HepG2 (cell line): ENCODE data around the gene ZNF697. TPM values are rescaled to one million over a fixed set of nuclear protein-coding genes. Genes with fewer than 3 reads are reported as not detected.
A peak's percentile ranks its signal among the peaks of the same experiment; 100 is the strongest.

ENCODE experiments used
- CEBPB ChIP-seq: IDR thresholded peaks from 2 replicates; pipeline ENCODE4 v1.6.1; 2011; ENCODE audit warnings: low read depth, low read length, improper control_type of control experiment, borderline replicate concordance
- ELF3 ChIP-seq: IDR thresholded peaks from 2 replicates; pipeline ENCODE4 v1.6.1; 2016; ENCODE audit warnings: missing genetic modification reagents, missing compliant biosample characterization
- REXO4 ChIP-seq: sonication (generic); formaldehyde crosslinking; IDR thresholded peaks from 2 replicates; pipeline ENCODE4 v1.8.0; 2022; ENCODE audit warnings: missing genetic modification reagents, mild to moderate bottlenecking, borderline replicate concordance
- SMAD9 ChIP-seq: sonication (generic); formaldehyde crosslinking; IDR thresholded peaks from 2 replicates; pipeline ENCODE4 v1.5.1; 2020; ENCODE audit warnings: mild to moderate bottlenecking, missing genetic modification reagents
- SMC3 ChIP-seq: IDR thresholded peaks from 2 replicates; pipeline ENCODE4 v1.6.1; 2011; ENCODE audit warnings: low read length, improper control_type of control experiment
- ZMYM2 ChIP-seq: sonication (generic); formaldehyde crosslinking; IDR thresholded peaks from 2 replicates; pipeline ENCODE4 v1.8.0; 2022; ENCODE audit warnings: mild to moderate bottlenecking, missing genetic modification reagents
- ZNF17 ChIP-seq: sonication (generic); formaldehyde crosslinking; IDR thresholded peaks from 2 replicates; pipeline ENCODE4 v1.5.0; 2020; ENCODE audit warnings: mild to moderate bottlenecking, missing genetic modification reagents
- ZNF598 ChIP-seq: sonication (generic); formaldehyde crosslinking; IDR thresholded peaks from 2 replicates; pipeline ENCODE4 v1.5.1; 2020; ENCODE audit warnings: mild to moderate bottlenecking, missing genetic modification reagents, borderline replicate concordance
- ZNF615 ChIP-seq: sonication (generic); formaldehyde crosslinking; IDR thresholded peaks from 2 replicates; pipeline ENCODE4 v1.5.0; 2020; ENCODE audit warnings: mild to moderate bottlenecking, missing genetic modification reagents, borderline replicate concordance
- ZNF788 ChIP-seq: sonication (generic); formaldehyde crosslinking; IDR thresholded peaks from 2 replicates; pipeline ENCODE4 v1.5.0; 2020; ENCODE audit warnings: mild to moderate bottlenecking, missing genetic modification reagents, borderline replicate concordance
- polyA plus RNA-seq, 8 experiments: library from polyadenylated mRNA; depleted of rRNA in 3 of 8; stranded (reverse) in 7 of 8; unstranded in 1 of 8; fragments of >200 nt; fragmentation: Illumina TruSeq in 4 of 8; extraction: Trizol in 4 of 8; gene quantifications; 2 replicates each; pipeline versions ENCODE4 v1.2.1 to v1.2.3, GENCODE V29; 2011 to 2016; ENCODE audit warnings: low read depth in 4 of 8, missing spikeins in 1 of 8, mixed read lengths in 1 of 8; ENCODE audit not compliant: insufficient read depth in 1 of 8
- total RNA-seq, 5 experiments: library from RNA; depleted of rRNA; stranded (reverse); fragments of >200 nt; fragmentation: Illumina TruSeq; extraction: Trizol; gene quantifications; 2 replicates each; pipeline ENCODE4 v1.2.3, GENCODE V29; 2016; ENCODE audit warnings: low read depth in 1 of 5
- TF ChIP-seq, protein P1 (sequence below): sonication (generic); formaldehyde crosslinking; IDR thresholded peaks from 2 replicates; pipeline ENCODE4 v1.8.0; 2022; ENCODE audit warnings: mild to moderate bottlenecking, missing genetic modification reagents; ENCODE audit not compliant: insufficient replicate concordance
- TF ChIP-seq, protein P2 (sequence below): IDR thresholded peaks from 2 replicates; pipeline ENCODE4 v1.6.1; 2016; ENCODE audit warnings: missing compliant biosample characterization, missing genetic modification reagents, borderline replicate concordance
- TF ChIP-seq, protein P3 (sequence below): sonication (generic); formaldehyde crosslinking; IDR thresholded peaks from 2 replicates; pipeline ENCODE4 v1.9.0; 2021; ENCODE audit warnings: missing genetic modification reagents, borderline replicate concordance
- TF ChIP-seq, protein P4 (sequence below), 2 experiments: fragments of 450-650 bp in 1 of 2; sonication (generic) in 1 of 2; formaldehyde crosslinking in 1 of 2; IDR thresholded peaks; 2 replicates each; pipeline versions ENCODE4 v1.6.1 to v1.8.0; 2016 to 2022; ENCODE audit warnings: antibody characterized with exemption in 1 of 2, mild to moderate bottlenecking in 1 of 2, missing genetic modification reagents in 1 of 2

Gene ZNF697
- total and polyA plus RNA-seq, 2 of the 13 experiments (the other 11 are each of a cell fraction or from before 2014, with no cell fraction given): 2.3 to 7.1 TPM

- TF ChIP-seq, protein P1, sequence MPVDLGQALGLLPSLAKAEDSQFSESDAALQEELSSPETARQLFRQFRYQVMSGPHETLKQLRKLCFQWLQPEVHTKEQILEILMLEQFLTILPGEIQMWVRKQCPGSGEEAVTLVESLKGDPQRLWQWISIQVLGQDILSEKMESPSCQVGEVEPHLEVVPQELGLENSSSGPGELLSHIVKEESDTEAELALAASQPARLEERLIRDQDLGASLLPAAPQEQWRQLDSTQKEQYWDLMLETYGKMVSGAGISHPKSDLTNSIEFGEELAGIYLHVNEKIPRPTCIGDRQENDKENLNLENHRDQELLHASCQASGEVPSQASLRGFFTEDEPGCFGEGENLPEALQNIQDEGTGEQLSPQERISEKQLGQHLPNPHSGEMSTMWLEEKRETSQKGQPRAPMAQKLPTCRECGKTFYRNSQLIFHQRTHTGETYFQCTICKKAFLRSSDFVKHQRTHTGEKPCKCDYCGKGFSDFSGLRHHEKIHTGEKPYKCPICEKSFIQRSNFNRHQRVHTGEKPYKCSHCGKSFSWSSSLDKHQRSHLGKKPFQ (CRISPR knock-in tag): peak; percentile 53
- peak; percentile 5; the same call in 1 of the 2 replicates for TF ChIP-seq ELF3 (CRISPR knock-in tag)
- TF ChIP-seq, protein P2, sequence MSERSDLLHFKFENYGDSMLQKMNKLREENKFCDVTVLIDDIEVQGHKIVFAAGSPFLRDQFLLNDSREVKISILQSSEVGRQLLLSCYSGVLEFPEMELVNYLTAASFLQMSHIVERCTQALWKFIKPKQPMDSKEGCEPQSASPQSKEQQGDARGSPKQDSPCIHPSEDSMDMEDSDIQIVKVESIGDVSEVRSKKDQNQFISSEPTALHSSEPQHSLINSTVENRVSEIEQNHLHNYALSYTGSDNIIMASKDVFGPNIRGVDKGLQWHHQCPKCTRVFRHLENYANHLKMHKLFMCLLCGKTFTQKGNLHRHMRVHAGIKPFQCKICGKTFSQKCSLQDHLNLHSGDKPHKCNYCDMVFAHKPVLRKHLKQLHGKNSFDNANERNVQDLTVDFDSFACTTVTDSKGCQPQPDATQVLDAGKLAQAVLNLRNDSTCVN: peak; percentile 35; the same call in 1 of the 2 replicates
- TF ChIP-seq, protein P3, sequence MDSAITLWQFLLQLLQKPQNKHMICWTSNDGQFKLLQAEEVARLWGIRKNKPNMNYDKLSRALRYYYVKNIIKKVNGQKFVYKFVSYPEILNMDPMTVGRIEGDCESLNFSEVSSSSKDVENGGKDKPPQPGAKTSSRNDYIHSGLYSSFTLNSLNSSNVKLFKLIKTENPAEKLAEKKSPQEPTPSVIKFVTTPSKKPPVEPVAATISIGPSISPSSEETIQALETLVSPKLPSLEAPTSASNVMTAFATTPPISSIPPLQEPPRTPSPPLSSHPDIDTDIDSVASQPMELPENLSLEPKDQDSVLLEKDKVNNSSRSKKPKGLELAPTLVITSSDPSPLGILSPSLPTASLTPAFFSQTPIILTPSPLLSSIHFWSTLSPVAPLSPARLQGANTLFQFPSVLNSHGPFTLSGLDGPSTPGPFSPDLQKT (CRISPR knock-in tag): no peak
- TF ChIP-seq SMAD9: no peak
- TF ChIP-seq, protein P4, sequence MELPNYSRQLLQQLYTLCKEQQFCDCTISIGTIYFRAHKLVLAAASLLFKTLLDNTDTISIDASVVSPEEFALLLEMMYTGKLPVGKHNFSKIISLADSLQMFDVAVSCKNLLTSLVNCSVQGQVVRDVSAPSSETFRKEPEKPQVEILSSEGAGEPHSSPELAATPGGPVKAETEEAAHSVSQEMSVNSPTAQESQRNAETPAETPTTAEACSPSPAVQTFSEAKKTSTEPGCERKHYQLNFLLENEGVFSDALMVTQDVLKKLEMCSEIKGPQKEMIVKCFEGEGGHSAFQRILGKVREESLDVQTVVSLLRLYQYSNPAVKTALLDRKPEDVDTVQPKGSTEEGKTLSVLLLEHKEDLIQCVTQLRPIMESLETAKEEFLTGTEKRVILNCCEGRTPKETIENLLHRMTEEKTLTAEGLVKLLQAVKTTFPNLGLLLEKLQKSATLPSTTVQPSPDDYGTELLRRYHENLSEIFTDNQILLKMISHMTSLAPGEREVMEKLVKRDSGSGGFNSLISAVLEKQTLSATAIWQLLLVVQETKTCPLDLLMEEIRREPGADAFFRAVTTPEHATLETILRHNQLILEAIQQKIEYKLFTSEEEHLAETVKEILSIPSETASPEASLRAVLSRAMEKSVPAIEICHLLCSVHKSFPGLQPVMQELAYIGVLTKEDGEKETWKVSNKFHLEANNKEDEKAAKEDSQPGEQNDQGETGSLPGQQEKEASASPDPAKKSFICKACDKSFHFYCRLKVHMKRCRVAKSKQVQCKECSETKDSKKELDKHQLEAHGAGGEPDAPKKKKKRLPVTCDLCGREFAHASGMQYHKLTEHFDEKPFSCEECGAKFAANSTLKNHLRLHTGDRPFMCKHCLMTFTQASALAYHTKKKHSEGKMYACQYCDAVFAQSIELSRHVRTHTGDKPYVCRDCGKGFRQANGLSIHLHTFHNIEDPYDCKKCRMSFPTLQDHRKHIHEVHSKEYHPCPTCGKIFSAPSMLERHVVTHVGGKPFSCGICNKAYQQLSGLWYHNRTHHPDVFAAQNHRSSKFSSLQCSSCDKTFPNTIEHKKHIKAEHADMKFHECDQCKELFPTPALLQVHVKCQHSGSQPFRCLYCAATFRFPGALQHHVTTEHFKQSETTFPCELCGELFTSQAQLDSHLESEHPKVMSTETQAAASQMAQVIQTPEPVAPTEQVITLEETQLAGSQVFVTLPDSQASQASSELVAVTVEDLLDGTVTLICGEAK (IDR thresholded peaks at IDR 0.05): no peak
- TF ChIP-seq, protein P4 (CRISPR knock-in tag; IDR thresholded peaks at IDR 0.05): peak; percentile 86
- peak; percentile 49; the same call in 1 of the 2 replicates for TF ChIP-seq REXO4 (CRISPR knock-in tag)
- peak; percentile 18; the same call in 1 of the 2 replicates for TF ChIP-seq CEBPB
- peak; percentile 90 for TF ChIP-seq ZNF788 (CRISPR knock-in tag)
- no peak for TF ChIP-seq ZNF17 (CRISPR knock-in tag)
- no peak for TF ChIP-seq ZMYM2
- no peak for TF ChIP-seq ZNF615
- no peak for TF ChIP-seq SMC3
- TF ChIP-seq ZNF598 (CRISPR knock-in tag): no peak
These were observed 16.5 kb downstream of the ZNF697 start (continued) for GRCh38 chr1:119631433-119632102.
